ENCODE measurements around the gene FPR2. TPM values are rescaled to one million over a fixed set of nuclear protein-coding genes. Genes with fewer than 3 reads are reported as not detected.

Gene FPR2
- total and polyA plus RNA-seq, 2 of the 13 experiments (the other 11 are each of a cell fraction or from before 2014, with no cell fraction given), result not detected

DNA sequence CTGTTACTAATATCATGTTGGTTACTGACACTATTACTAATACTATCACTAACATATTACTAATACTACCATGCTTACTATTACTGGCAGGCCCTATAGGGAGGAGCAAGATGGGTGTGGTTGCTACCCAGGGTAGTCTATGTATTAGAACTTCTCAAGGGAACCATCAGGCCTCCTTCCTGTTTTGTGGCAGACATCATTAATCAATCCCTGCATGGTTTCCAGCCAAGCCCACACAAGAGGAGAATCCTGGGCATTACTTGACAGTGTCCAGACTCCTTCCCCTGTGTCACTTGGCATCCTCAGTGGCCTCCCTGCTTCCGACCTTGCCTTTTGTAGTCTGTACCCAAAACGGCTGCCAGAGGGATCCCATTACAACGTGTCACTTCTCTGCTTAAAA, 46.1 kb upstream of the FPR2 start (continued):
- no peak for TF ChIP-seq SMC3 (IDR thresholded peaks at IDR 0.05; ENCODE audit: low read length)
- TF ChIP-seq ZZZ3 (CRISPR knock-in tag; IDR thresholded peaks at IDR 0.05; ENCODE audit: borderline replicate concordance), result no peak
- TF ChIP-seq, protein P1, sequence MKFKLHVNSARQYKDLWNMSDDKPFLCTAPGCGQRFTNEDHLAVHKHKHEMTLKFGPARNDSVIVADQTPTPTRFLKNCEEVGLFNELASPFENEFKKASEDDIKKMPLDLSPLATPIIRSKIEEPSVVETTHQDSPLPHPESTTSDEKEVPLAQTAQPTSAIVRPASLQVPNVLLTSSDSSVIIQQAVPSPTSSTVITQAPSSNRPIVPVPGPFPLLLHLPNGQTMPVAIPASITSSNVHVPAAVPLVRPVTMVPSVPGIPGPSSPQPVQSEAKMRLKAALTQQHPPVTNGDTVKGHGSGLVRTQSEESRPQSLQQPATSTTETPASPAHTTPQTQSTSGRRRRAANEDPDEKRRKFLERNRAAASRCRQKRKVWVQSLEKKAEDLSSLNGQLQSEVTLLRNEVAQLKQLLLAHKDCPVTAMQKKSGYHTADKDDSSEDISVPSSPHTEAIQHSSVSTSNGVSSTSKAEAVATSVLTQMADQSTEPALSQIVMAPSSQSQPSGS (CRISPR knock-in tag; IDR thresholded peaks at IDR 0.05), result no peak
- no peak for TF ChIP-seq ZNF30 (CRISPR knock-in tag; IDR thresholded peaks at IDR 0.05)
- no peak for TF ChIP-seq NR2C2 (CRISPR knock-in tag; IDR thresholded peaks at IDR 0.05; ENCODE audit: borderline replicate concordance)

DNA sequence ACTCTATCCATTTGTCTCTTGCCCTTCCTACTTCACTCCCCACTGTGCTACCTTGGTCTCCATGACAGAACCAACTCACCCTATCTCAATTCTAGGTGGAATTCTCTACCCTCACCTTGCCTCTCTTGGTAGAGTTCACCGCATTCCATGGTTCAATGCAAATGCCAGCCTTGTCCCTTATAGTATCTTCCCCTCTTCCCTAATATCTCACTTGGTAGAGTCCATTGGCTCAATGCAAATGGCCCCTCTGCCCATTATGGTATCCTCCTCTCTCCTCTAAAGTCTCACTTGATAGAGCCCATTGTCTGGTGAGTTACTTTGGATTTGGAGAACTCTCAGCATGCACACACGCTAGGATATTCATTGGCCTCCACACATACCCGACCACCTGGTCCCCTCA, 45.1 kb upstream of the FPR2 start:
- in situ Hi-C loops (cut with HindIII; ENCODE audit: extremely low pct_ligation_motif_present, low pct_unique_long_range_greater_than_20kb), result no loop called here
- Histone ChIP-seq H3K4me1 (ENCODE audit: insufficient read depth, low read length) (no peaks in the 10 kb centered on the region), H3K9me3 (ENCODE audit: low read length) (no peaks in the 10 kb centered on the region), H4K20me1 (ENCODE audit: insufficient read depth, low read length) (no peaks in the 10 kb centered on the region), H2AFZ (ENCODE audit: low read length) (no peak overlapping the region), H3K9ac (ENCODE audit: insufficient read depth, low read depth, low read length) (no peak overlapping the region), H3K4me2 (ENCODE audit: low read depth, low read length) (no peak overlapping the region), H3K27me3 (ENCODE audit: control insufficient read depth in 1 of 2, insufficient read depth in 2 of 2, low read length in 2 of 2) (no peaks in the 10 kb centered on the region), H3K79me2 (ENCODE audit: insufficient read depth, low read length) (no peaks in the 10 kb centered on the region), H3K36me3 (replicated peaks in 1 of 2; ENCODE audit: control insufficient read depth in 1 of 2, insufficient read depth in 2 of 2, low read length in 2 of 2) (no peaks in the 10 kb centered on the region), H3K4me3 (replicated peaks in 1 of 3; ENCODE audit: insufficient read depth in 1 of 3, low read depth in 2 of 3, low read length in 3 of 3) (no peak overlapping the region), H3K27ac (ENCODE audit: extremely low read length, insufficient read depth, low read length) (no peak overlapping the region)
- ChIA-PET POLR2A (no interaction called here), CTCF (ENCODE audit: low intra/inter-chr PET ratio, low total read pairs) (no interaction called here)
- intact Hi-C loops (cut with micrococcal nuclease; ENCODE audit: unreplicated experiment), result no loop called here
- FAIRE-seq, result no peak
- no peak for DNase-seq (ENCODE audit: low spot score)
- no TSS peak for BruUV-seq (replicated peaks)
- WGBS (ENCODE audit: low lambda C conversion rate), result 31% methylated on average over 3 of the region's 3 CpGs
- no peak for ATAC-seq
- no peak for TF ChIP-seq ZSCAN22 (CRISPR knock-in tag; IDR thresholded peaks at IDR 0.05)
- no peak for TF ChIP-seq TMF1 (CRISPR knock-in tag; IDR thresholded peaks at IDR 0.05; ENCODE audit: low read depth)
- TF ChIP-seq, protein P2, sequence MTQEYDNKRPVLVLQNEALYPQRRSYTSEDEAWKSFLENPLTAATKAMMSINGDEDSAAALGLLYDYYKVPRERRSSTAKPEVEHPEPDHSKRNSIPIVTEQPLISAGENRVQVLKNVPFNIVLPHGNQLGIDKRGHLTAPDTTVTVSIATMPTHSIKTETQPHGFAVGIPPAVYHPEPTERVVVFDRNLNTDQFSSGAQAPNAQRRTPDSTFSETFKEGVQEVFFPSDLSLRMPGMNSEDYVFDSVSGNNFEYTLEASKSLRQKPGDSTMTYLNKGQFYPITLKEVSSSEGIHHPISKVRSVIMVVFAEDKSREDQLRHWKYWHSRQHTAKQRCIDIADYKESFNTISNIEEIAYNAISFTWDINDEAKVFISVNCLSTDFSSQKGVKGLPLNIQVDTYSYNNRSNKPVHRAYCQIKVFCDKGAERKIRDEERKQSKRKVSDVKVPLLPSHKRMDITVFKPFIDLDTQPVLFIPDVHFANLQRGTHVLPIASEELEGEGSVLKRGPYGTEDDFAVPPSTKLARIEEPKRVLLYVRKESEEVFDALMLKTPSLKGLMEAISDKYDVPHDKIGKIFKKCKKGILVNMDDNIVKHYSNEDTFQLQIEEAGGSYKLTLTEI (CRISPR knock-in tag; conservative IDR thresholded peaks at IDR 0.05), result no peak
- TF ChIP-seq TBX3 (IDR thresholded peaks at IDR 0.05; ENCODE audit: borderline replicate concordance), result no peak
- TF ChIP-seq, protein P3, sequence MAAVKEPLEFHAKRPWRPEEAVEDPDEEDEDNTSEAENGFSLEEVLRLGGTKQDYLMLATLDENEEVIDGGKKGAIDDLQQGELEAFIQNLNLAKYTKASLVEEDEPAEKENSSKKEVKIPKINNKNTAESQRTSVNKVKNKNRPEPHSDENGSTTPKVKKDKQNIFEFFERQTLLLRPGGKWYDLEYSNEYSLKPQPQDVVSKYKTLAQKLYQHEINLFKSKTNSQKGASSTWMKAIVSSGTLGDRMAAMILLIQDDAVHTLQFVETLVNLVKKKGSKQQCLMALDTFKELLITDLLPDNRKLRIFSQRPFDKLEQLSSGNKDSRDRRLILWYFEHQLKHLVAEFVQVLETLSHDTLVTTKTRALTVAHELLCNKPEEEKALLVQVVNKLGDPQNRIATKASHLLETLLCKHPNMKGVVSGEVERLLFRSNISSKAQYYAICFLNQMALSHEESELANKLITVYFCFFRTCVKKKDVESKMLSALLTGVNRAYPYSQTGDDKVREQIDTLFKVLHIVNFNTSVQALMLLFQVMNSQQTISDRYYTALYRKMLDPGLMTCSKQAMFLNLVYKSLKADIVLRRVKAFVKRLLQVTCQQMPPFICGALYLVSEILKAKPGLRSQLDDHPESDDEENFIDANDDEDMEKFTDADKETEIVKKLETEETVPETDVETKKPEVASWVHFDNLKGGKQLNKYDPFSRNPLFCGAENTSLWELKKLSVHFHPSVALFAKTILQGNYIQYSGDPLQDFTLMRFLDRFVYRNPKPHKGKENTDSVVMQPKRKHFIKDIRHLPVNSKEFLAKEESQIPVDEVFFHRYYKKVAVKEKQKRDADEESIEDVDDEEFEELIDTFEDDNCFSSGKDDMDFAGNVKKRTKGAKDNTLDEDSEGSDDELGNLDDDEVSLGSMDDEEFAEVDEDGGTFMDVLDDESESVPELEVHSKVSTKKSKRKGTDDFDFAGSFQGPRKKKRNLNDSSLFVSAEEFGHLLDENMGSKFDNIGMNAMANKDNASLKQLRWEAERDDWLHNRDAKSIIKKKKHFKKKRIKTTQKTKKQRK (IDR thresholded peaks at IDR 0.05; ENCODE audit: low read length), result no peak
- TF ChIP-seq RARA (CRISPR knock-in tag; IDR thresholded peaks at IDR 0.05), result no peak
- TF ChIP-seq ZNF138 (CRISPR knock-in tag; IDR thresholded peaks at IDR 0.05; ENCODE audit: low read depth), result no peak
- TF ChIP-seq, protein P4, sequence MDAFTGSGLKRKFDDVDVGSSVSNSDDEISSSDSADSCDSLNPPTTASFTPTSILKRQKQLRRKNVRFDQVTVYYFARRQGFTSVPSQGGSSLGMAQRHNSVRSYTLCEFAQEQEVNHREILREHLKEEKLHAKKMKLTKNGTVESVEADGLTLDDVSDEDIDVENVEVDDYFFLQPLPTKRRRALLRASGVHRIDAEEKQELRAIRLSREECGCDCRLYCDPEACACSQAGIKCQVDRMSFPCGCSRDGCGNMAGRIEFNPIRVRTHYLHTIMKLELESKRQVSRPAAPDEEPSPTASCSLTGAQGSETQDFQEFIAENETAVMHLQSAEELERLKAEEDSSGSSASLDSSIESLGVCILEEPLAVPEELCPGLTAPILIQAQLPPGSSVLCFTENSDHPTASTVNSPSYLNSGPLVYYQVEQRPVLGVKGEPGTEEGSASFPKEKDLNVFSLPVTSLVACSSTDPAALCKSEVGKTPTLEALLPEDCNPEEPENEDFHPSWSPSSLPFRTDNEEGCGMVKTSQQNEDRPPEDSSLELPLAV (CRISPR knock-in tag; conservative IDR thresholded peaks at IDR 0.05; ENCODE audit: low read depth), result no peak
- TF ChIP-seq ZNF703 (CRISPR knock-in tag; IDR thresholded peaks at IDR 0.05; ENCODE audit: borderline replicate concordance), result no peak
- no peak for TF ChIP-seq ZNF616 (CRISPR knock-in tag; IDR thresholded peaks at IDR 0.05; ENCODE audit: low read depth)
- no peak for TF ChIP-seq MAFF (IDR thresholded peaks at IDR 0.05; ENCODE audit: low read depth, low read length)
- no peak for TF ChIP-seq ZC3H4 (CRISPR knock-in tag; IDR thresholded peaks at IDR 0.05; ENCODE audit: borderline replicate concordance)

Measured in HepG2 (cell line).